Uterus (tissue), 2 donors: Measurements from ENCODE around the gene ZNF326.
"Not testable (repeated sequence)": the region's sequence is repeated elsewhere in the genome, so short reads cannot be mapped to it uniquely, and the experiment has no call there.

ENCODE experiments used
- CTCF ChIP-seq, 4 experiments: fragments of 200-600 bp in 2 of 4; fragments of 450-650 bp in 2 of 4; sonication (generic) in 2 of 4; IDR thresholded peaks; one replicate each; pipeline ENCODE4 v1.5.1; 2016 to 2019; ENCODE audit warnings: antibody characterized with exemption in 4 of 4, mild to moderate bottlenecking in 2 of 4, moderate library complexity in 1 of 4
- POLR2A ChIP-seq, 2 donors: fragments of 450-650 bp; IDR thresholded peaks; one replicate each; pipeline ENCODE4 v1.6.1; 2016; ENCODE audit warnings: antibody characterized with exemption in 2 of 2, mild to moderate bottlenecking in 1 of 2, moderate library complexity in 1 of 2

- TF ChIP-seq CTCF, POLR2A (IDR thresholded peaks at IDR 0.05): not testable (repeated sequence)
Measured at GRCh38 chr1:90062700-90063643, 68.1 kb downstream of the ZNF326 start.
